IMR-90 (cell line): ENCODE measurements around the gene RAB9B. TPM values are rescaled to one million over a fixed set of nuclear protein-coding genes. Genes with fewer than 3 reads are reported as not detected.

Source experiments
- ATAC-seq: fragments of 200-7000 bp; cut with Tn5 transposase; 2 replicates; pipeline ENCODE4 v1.9.1; 2020; ENCODE audit warnings: low read depth, mild to moderate bottlenecking, moderate library complexity
- BruUV-seq: library from RNA; stranded (reverse); fragments of 400-500 nt; replicated peaks from 2 replicates; lab custom pipeline; 2021; lab: Mats Ljungman, UMichigan
- CTCF ChIA-PET: fragments of 300-600 bp; formaldehyde crosslinking; extraction: SDS; loops from one replicate; lab custom pipeline; 2021; ENCODE audit warnings: antibody characterized with exemption; lab: Yijun Ruan, JAX
- POLR2A ChIA-PET: fragments of 300-600 bp; sonication (Branson Sonifier 250); formaldehyde crosslinking; loops from one replicate; lab custom pipeline; 2022; ENCODE audit warnings: antibody characterized with exemption; ENCODE audit not compliant: unreplicated experiment; lab: Charles Lee
- DNase-seq: peaks from one replicate; pipeline ENCODE4 v3.0.0; 2013
- H2AFZ ChIP-seq: replicated peaks from 2 replicates; pipeline ENCODE3; 2013; ENCODE audit warnings: low read length, mild to moderate bottlenecking; ENCODE audit not compliant: poor library complexity
- H2AK5ac ChIP-seq: 2 replicates; pipeline ENCODE4 v1.6.1; 2013; ENCODE audit warnings: low read depth, low read length, inconsistent platforms
- H2AK9ac ChIP-seq: replicated peaks from 2 replicates; pipeline ENCODE3; 2013; ENCODE audit warnings: mild to moderate bottlenecking, low read depth, low read length, moderate library complexity; ENCODE audit not compliant: poor library complexity
- H2BK120ac ChIP-seq: 2 replicates; pipeline ENCODE4 v1.6.1; 2013; ENCODE audit warnings: low read depth, low read length, inconsistent platforms
- H2BK15ac ChIP-seq: 3 replicates; pipeline ENCODE4 v1.6.1; 2013; ENCODE audit warnings: low read depth, low read length, inconsistent platforms
- H2BK20ac ChIP-seq: 2 replicates; pipeline ENCODE4 v1.6.1; 2013; ENCODE audit warnings: low read depth, mild to moderate bottlenecking, inconsistent platforms, low read length, moderate library complexity
- H2BK5ac ChIP-seq: 2 replicates; pipeline ENCODE4 v1.6.1; 2013; ENCODE audit warnings: mild to moderate bottlenecking, low read depth, low read length, inconsistent platforms; ENCODE audit not compliant: poor library complexity, severe bottlenecking
- H3K14ac ChIP-seq: replicated peaks from 2 replicates; pipeline ENCODE4 v1.6.1; 2013; ENCODE audit warnings: low read depth, low read length, inconsistent platforms
- H3K18ac ChIP-seq: 2 replicates; pipeline ENCODE4 v1.6.1; 2013; ENCODE audit warnings: low read depth, low read length, control low read depth
- H3K23ac ChIP-seq: 2 replicates; pipeline ENCODE4 v1.6.1; 2013; ENCODE audit warnings: low read depth, low read length, inconsistent platforms
- H3K27ac ChIP-seq: 2 replicates; pipeline ENCODE4 v1.5.1; 2013; ENCODE audit warnings: mild to moderate bottlenecking, control low read depth, low read length; ENCODE audit not compliant: insufficient read depth
- H3K27me3 ChIP-seq: 2 replicates; pipeline ENCODE4 v1.6.1; 2013; ENCODE audit warnings: low read length; ENCODE audit not compliant: control insufficient read depth, insufficient read depth
- H3K36me3 ChIP-seq: 2 replicates; pipeline ENCODE4 v1.6.1; 2013; ENCODE audit warnings: low read length, mixed read lengths; ENCODE audit not compliant: control insufficient read depth, insufficient read depth
- H3K4ac ChIP-seq: 2 replicates; pipeline ENCODE4 v1.6.1; 2013; ENCODE audit warnings: low read depth, low read length, inconsistent platforms
- H3K4me1 ChIP-seq: 2 replicates; pipeline ENCODE4 v1.6.1; 2013; ENCODE audit warnings: low read length, mixed read lengths; ENCODE audit not compliant: control insufficient read depth, insufficient read depth
- H3K4me2 ChIP-seq: 2 replicates; pipeline ENCODE4 v1.6.1; 2013; ENCODE audit warnings: low read depth, mild to moderate bottlenecking, control low read depth, low read length, moderate library complexity
- H3K4me3 ChIP-seq: 2 replicates; pipeline ENCODE4 v1.5.1; 2013; ENCODE audit warnings: low read depth, mild to moderate bottlenecking, control low read depth, low read length, moderate library complexity; ENCODE audit not compliant: insufficient read depth
- H3K56ac ChIP-seq: 2 replicates; pipeline ENCODE4 v1.6.1; 2013; ENCODE audit warnings: low read length, inconsistent platforms; ENCODE audit not compliant: insufficient read depth; ENCODE audit errors: extremely low read depth
- H3K79me1 ChIP-seq, 2 experiments: 2 replicates each; pipeline ENCODE4 v1.6.1; 2013; ENCODE audit warnings: low read length in 2 of 2, inconsistent platforms in 1 of 2, low read depth in 1 of 2
- H3K9ac ChIP-seq: 2 replicates; pipeline ENCODE4 v1.6.1; 2013; ENCODE audit warnings: low read depth, low read length, control low read depth
- H3K9me1 ChIP-seq: 2 replicates; pipeline ENCODE4 v1.6.1; 2013; ENCODE audit warnings: low read length, inconsistent platforms; ENCODE audit not compliant: insufficient read depth
- H3K9me3 ChIP-seq: 2 replicates; pipeline ENCODE4 v1.6.1; 2013; ENCODE audit warnings: low read length; ENCODE audit not compliant: control insufficient read depth, insufficient read depth
- H4K20me1 ChIP-seq: 2 replicates; pipeline ENCODE4 v1.6.1; 2013; ENCODE audit warnings: low read length, inconsistent platforms; ENCODE audit not compliant: insufficient read depth
- H4K5ac ChIP-seq: 2 replicates; pipeline ENCODE4 v1.6.1; 2013; ENCODE audit warnings: mild to moderate bottlenecking, low read depth, low read length, control low read depth
- H4K8ac ChIP-seq, 2 experiments: 2 replicates each; pipeline ENCODE4 v1.6.1; 2013; ENCODE audit warnings: low read depth in 2 of 2, low read length in 2 of 2, control low read depth in 1 of 2, inconsistent platforms in 1 of 2
- H4K91ac ChIP-seq: 2 replicates; pipeline ENCODE4 v1.6.1; 2013; ENCODE audit warnings: low read depth, low read length, inconsistent platforms; ENCODE audit not compliant: insufficient read depth
- BHLHE40 ChIP-seq: fragments of 150-350 bp; IDR thresholded peaks from 2 replicates; pipeline ENCODE4 v1.6.1; 2016; ENCODE audit warnings: mild to moderate bottlenecking, low read depth, low read length
- CEBPB ChIP-seq: IDR thresholded peaks from 2 replicates; pipeline ENCODE4 v1.6.1; 2012; ENCODE audit warnings: low read depth, low read length, improper control_type of control experiment
- CHD1 ChIP-seq: IDR thresholded peaks from 2 replicates; pipeline ENCODE4 v1.6.1; 2012; ENCODE audit warnings: low read depth, low read length, improper control_type of control experiment
- MXI1 ChIP-seq: IDR thresholded peaks from 2 replicates; pipeline ENCODE4 v1.6.1; 2012; ENCODE audit warnings: low read depth, mild to moderate bottlenecking, low read length, moderate library complexity, borderline replicate concordance
- POLR2A ChIP-seq: IDR thresholded peaks from 2 replicates; pipeline ENCODE4 v1.6.1; 2012; ENCODE audit warnings: mild to moderate bottlenecking, low read depth, low read length
- RCOR1 ChIP-seq: IDR thresholded peaks from 2 replicates; pipeline ENCODE4 v1.6.1; 2012; ENCODE audit warnings: mild to moderate bottlenecking, low read length, improper control_type of control experiment; ENCODE audit not compliant: insufficient replicate concordance
- RFX5 ChIP-seq: IDR thresholded peaks from 2 replicates; pipeline ENCODE4 v1.8.0; 2012; ENCODE audit warnings: low read depth, mild to moderate bottlenecking, low read length, moderate library complexity
- SMC3 ChIP-seq: fragments of 150-350 bp; IDR thresholded peaks from 2 replicates; pipeline ENCODE4 v1.6.1; 2016; ENCODE audit warnings: low read depth, mild to moderate bottlenecking, antibody characterized with exemption, low read length, moderate library complexity
- whole genome bisulfite sequencing, 2 experiments: methylation state at CpG; one replicate each; pipeline versions ENCODE4 v1.1.5 to v1.1.7; 2013; ENCODE audit warnings: missing lambda C conversion rate in 2 of 2; ENCODE audit not compliant: insufficient read length in 1 of 2; ENCODE audit errors: extremely low coverage in 2 of 2; 5-methylcytosine and 5-hydroxymethylcytosine counted together
- dilution Hi-C: fragments of 300-500 bp; cut with HindIII; formaldehyde crosslinking; loops from one replicate; pipeline ENCODE4 v1.14.3; 2018; ENCODE audit warnings: low sequenced_read_pairs; ENCODE audit not compliant: unreplicated experiment
- in situ Hi-C: fragments of 300-500 bp; cut with MboI; formaldehyde crosslinking; loops from 3 replicates; pipeline ENCODE4 v1.14.3; 2019; ENCODE audit warnings: low sequenced_read_pairs, inconsistent platforms, mixed read lengths
- intact Hi-C: fragments of 100-400 bp; cut with micrococcal nuclease; formaldehyde crosslinking; loops from 2 replicates; pipeline ENCODE4 v1.10.0; 2022
- polyA plus RNA-seq, 3 experiments: library from polyadenylated mRNA; depleted of rRNA; stranded (reverse); fragments of >200 nt; gene quantifications; 2 replicates each; pipeline ENCODE4 v1.2.3, GENCODE V29; 2012; ENCODE audit warnings: low replicate concordance in 1 of 3
- total RNA-seq: library from RNA; depleted of rRNA; stranded (reverse); fragments of >200 nt; gene quantifications from 2 replicates; pipeline ENCODE4 v1.2.3, GENCODE V29; 2012
- TF ChIP-seq, protein P1 (sequence below): conservative IDR thresholded peaks from 2 replicates; pipeline ENCODE4 v1.5.1; 2012; ENCODE audit warnings: mild to moderate bottlenecking, low read depth, low read length, improper control_type of control experiment
- TF ChIP-seq, protein P2 (sequence below): fragments of 150-350 bp; IDR thresholded peaks from 2 replicates; pipeline ENCODE4 v1.6.1; 2017; ENCODE audit warnings: mild to moderate bottlenecking, antibody characterized with exemption, low read length, low read depth

The RAB9B gene
- total and polyA plus RNA-seq, 2 of the 4 experiments (the other 2 are of a cell fraction): 0.58 to 0.90 TPM

- Histone ChIP-seq H3K27me3 (peaks cover 2% of the 10 kb centered on the region; the same call in 1 of the 2 replicates), H4K91ac (no peak overlapping the region), H3K56ac (no peak overlapping the region), H2BK120ac (no peak overlapping the region), H2AFZ (no peak overlapping the region), H3K4me3 (no peak overlapping the region), H3K27ac (no peak overlapping the region), H4K8ac (no peak overlapping the region), H2AK9ac (no peak overlapping the region), H3K9ac (no peak overlapping the region), H3K18ac (no peak overlapping the region), H2BK5ac (no peak overlapping the region), H2BK15ac (no peak overlapping the region), H2BK20ac (no peak overlapping the region), H3K79me1 (no peaks in the 10 kb centered on the region), H3K4me2 (no peak overlapping the region), H4K20me1 (no peaks in the 10 kb centered on the region), H2AK5ac (no peak overlapping the region), H4K5ac (no peak overlapping the region), H3K23ac (no peak overlapping the region), H3K9me3 (peaks cover 2% of the 10 kb centered on the region; the same call in 1 of the 2 replicates), H3K36me3 (no peaks in the 10 kb centered on the region), H3K14ac (no peak overlapping the region), H3K4ac (no peak overlapping the region), H3K9me1 (no peaks in the 10 kb centered on the region), H3K4me1 (no peaks in the 10 kb centered on the region)
- POLR2A ChIA-PET: no interaction called here
- dilution Hi-C loops: no loop called here
- BruUV-seq: no TSS peak
- DNase-seq (no peak), ATAC-seq (no peak)
- CTCF ChIA-PET: no interaction called here
- intact Hi-C loops: no loop called here
- WGBS, 2 experiments: no CpG with 5 or more reads among the region's 1 CpG
- in situ Hi-C loops: loop anchor here (25.0 kb wide), 1 partner anchor 273 kb away; the partner anchor contains the start of gene ZCCHC18
- TF ChIP-seq RCOR1 (no peak), POLR2A (no peak), RFX5 (no peak), CEBPB (no peak), CHD1 (no peak), MXI1 (no peak), SMC3 (no peak), BHLHE40 (no peak)
- TF ChIP-seq, protein P1, sequence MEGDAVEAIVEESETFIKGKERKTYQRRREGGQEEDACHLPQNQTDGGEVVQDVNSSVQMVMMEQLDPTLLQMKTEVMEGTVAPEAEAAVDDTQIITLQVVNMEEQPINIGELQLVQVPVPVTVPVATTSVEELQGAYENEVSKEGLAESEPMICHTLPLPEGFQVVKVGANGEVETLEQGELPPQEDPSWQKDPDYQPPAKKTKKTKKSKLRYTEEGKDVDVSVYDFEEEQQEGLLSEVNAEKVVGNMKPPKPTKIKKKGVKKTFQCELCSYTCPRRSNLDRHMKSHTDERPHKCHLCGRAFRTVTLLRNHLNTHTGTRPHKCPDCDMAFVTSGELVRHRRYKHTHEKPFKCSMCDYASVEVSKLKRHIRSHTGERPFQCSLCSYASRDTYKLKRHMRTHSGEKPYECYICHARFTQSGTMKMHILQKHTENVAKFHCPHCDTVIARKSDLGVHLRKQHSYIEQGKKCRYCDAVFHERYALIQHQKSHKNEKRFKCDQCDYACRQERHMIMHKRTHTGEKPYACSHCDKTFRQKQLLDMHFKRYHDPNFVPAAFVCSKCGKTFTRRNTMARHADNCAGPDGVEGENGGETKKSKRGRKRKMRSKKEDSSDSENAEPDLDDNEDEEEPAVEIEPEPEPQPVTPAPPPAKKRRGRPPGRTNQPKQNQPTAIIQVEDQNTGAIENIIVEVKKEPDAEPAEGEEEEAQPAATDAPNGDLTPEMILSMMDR: no peak
- TF ChIP-seq, protein P2, sequence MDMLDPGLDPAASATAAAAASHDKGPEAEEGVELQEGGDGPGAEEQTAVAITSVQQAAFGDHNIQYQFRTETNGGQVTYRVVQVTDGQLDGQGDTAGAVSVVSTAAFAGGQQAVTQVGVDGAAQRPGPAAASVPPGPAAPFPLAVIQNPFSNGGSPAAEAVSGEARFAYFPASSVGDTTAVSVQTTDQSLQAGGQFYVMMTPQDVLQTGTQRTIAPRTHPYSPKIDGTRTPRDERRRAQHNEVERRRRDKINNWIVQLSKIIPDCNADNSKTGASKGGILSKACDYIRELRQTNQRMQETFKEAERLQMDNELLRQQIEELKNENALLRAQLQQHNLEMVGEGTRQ: no peak
Measured at GRCh38 chrX:103839404-103839803, 7.3 kb upstream of the RAB9B start.
